HG02571 (cell line): ENCODE data around the gene AURKAIP1.

Experiments
- ATAC-seq: cut with Tn5 transposase; IDR thresholded peaks from one replicate; pipeline ENCODE4 v1.9.1; 2021; ENCODE audit warnings: mild to moderate bottlenecking, moderate library complexity; ENCODE audit not compliant: unreplicated experiment

The AURKAIP1 gene

GRCh38 chr1:1361982-1362423 lies 13.0 kb downstream of the AURKAIP1 start:
- no peak for ATAC-seq

- ATAC-seq: no peak
Measured at GRCh38 chr1:1361233-1361981, 13.6 kb downstream of the AURKAIP1 start.

GRCh38 chr1:1360506-1361169 lies 14.4 kb downstream of the AURKAIP1 start:
- no peak for ATAC-seq

GRCh38 chr1:1359664-1360468 lies 15.1 kb downstream of the AURKAIP1 start:
- no peak for ATAC-seq

- ATAC-seq: no peak
Measured at GRCh38 chr1:1359308-1359663, 15.7 kb downstream of the AURKAIP1 start.

- no peak for ATAC-seq
Measured at GRCh38 chr1:1358433-1359271, 16.4 kb downstream of the AURKAIP1 start, which contains the start of gene MXRA8. TSS of gene MXRA8 (minus strand) at chr1:1358555. CDS start at chr1:1358504, 51 bp downstream.

GRCh38 chr1:1357871-1358432 lies 17.1 kb downstream of the AURKAIP1 start:
- no peak for ATAC-seq

- no peak for ATAC-seq
Measured at GRCh38 chr1:1356796-1357401, 18.1 kb downstream of the AURKAIP1 start.

- ATAC-seq: no peak
Measured at GRCh38 chr1:1356166-1356795, 18.7 kb downstream of the AURKAIP1 start.

GRCh38 chr1:1355416-1355815 lies 19.6 kb downstream of the AURKAIP1 start:
- no peak for ATAC-seq

- ATAC-seq: no peak
Measured at GRCh38 chr1:1354271-1355247, 20.4 kb downstream of the AURKAIP1 start.

- no peak for ATAC-seq
Measured at GRCh38 chr1:1353389-1354151, 21.4 kb downstream of the AURKAIP1 start.

GRCh38 chr1:1352786-1353388 lies 22.1 kb downstream of the AURKAIP1 start:
- ATAC-seq: no peak

GRCh38 chr1:1351511-1352427 lies 23.2 kb downstream of the AURKAIP1 start:
- no peak for ATAC-seq

- peak; percentile 41 for ATAC-seq
Measured at GRCh38 chr1:1349256-1350012, 25.6 kb downstream of the AURKAIP1 start, which contains the start of gene DVL1. TSS of gene DVL1 (minus strand) at chr1:1349418. CDS start at chr1:1349065, 353 bp downstream.
